CD4-positive, CD25-positive, alpha-beta regulatory T cell (primary cell): ENCODE results near the gene GSS. TPM values are rescaled to one million over a fixed set of nuclear protein-coding genes. Genes with fewer than 3 reads are reported as not detected.
"Not testable (repeated sequence)": the region's sequence is repeated elsewhere in the genome, so short reads cannot be mapped to it uniquely, and the experiment has no call there.

Source experiments
- ATAC-seq, 2 donors: fragments of 150-1000 bp; cut with Tn5 transposase; one replicate each; pipeline ENCODE4 v1.10.0; 2021; ENCODE audit warnings: low read depth in 2 of 2, moderate number of reproducible peaks in 2 of 2, moderate library complexity in 1 of 2
- DNase-seq, 3 donors: peaks; one replicate each; pipeline versions ENCODE4 v3.0.0 to v3.0.0-alpha.2; 2012 to 2022; ENCODE audit warnings: mixed read lengths in 1 of 3
- H3K27ac ChIP-seq: one replicate; pipeline ENCODE4 v1.7.0; 2013; ENCODE audit warnings: mild to moderate bottlenecking, low read length; ENCODE audit not compliant: insufficient read depth, poor library complexity, severe bottlenecking
- H3K27me3 ChIP-seq: one replicate; pipeline ENCODE4 v1.7.0; 2013; ENCODE audit warnings: low read length; ENCODE audit not compliant: control insufficient read depth, insufficient read depth
- H3K36me3 ChIP-seq: one replicate; pipeline ENCODE4 v1.7.0; 2013; ENCODE audit warnings: mild to moderate bottlenecking, low read length, moderate library complexity; ENCODE audit not compliant: control insufficient read depth, insufficient read depth
- H3K4me1 ChIP-seq: 2 replicates; pipeline ENCODE4 v1.7.0; 2013; ENCODE audit warnings: mild to moderate bottlenecking, low read length; ENCODE audit not compliant: insufficient read depth, control insufficient read depth, poor library complexity, severe bottlenecking
- H3K4me3 ChIP-seq: one replicate; pipeline ENCODE4 v1.7.0; 2013; ENCODE audit warnings: low read depth, mild to moderate bottlenecking, low read length, moderate library complexity
- H3K9me3 ChIP-seq, 2 experiments: 1 replicate in 1 of 2; 2 replicates in 1 of 2; pipeline ENCODE4 v1.7.0; 2013; ENCODE audit warnings: low read length in 2 of 2, mild to moderate bottlenecking in 1 of 2, moderate library complexity in 1 of 2; ENCODE audit not compliant: control insufficient read depth in 2 of 2
- H3K27ac Mint-ChIP-seq, 3 donors: one replicate each; pipeline ENCODE4 v1.8.0; 2020 to 2022; ENCODE audit warnings: mild to moderate bottlenecking in 3 of 3, mixed read lengths in 3 of 3, moderate library complexity in 2 of 3
- H3K27me3 Mint-ChIP-seq: one replicate; pipeline ENCODE4 v1.8.0; 2022; ENCODE audit warnings: mild to moderate bottlenecking, mixed read lengths
- H3K36me3 Mint-ChIP-seq: one replicate; pipeline ENCODE4 v1.8.0; 2020; ENCODE audit warnings: mixed read lengths
- H3K4me1 Mint-ChIP-seq, 4 donors: one replicate each; pipeline ENCODE4 v1.8.0; 2020 to 2022; ENCODE audit warnings: mixed read lengths in 4 of 4, mild to moderate bottlenecking in 1 of 4
- H3K4me3 Mint-ChIP-seq, 4 donors: one replicate each; pipeline ENCODE4 v1.8.0; 2020 to 2022; ENCODE audit warnings: mild to moderate bottlenecking in 4 of 4, mixed read lengths in 4 of 4, moderate library complexity in 3 of 4
- H3K9me3 Mint-ChIP-seq, 7 donors: one replicate each; pipeline ENCODE4 v1.8.0; 2020 to 2022; ENCODE audit warnings: mixed read lengths in 7 of 7, mild to moderate bottlenecking in 3 of 7, moderate library complexity in 2 of 7
- polyA plus RNA-seq, 4 donors: library from polyadenylated mRNA; unstranded; fragments of 300-500 nt; fragmentation: Illumina TruSeq; gene quantifications; one replicate each; pipeline ENCODE4 v1.2.3, GENCODE V29; 2021
- total RNA-seq: library from RNA; stranded (reverse); gene quantifications from one replicate; pipeline ENCODE4 v1.2.3, GENCODE V29; 2022

Gene GSS
- total and polyA plus RNA-seq, 5 donors from 2014 or later, result 26.0 to 33.0 (median 30.9) TPM

DNA sequence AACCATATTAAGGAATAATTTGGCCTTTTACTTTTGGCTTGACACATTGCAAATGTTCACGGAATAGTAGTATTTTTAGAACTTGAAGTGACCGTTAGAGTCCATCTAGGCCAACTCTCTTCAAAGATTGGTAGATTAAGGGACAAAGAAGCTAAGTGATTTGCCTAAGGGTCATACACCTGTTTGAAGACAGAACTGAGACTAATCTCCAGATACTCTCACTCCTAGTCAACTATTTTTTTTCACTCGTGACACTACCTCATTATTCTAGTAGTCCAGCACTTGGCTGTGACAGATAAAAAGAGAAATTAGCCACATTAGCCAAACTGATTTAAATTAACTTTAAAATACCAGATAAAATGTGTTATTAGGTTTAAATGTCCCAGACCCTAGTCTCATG lies 68.6 kb downstream of the GSS start:
- ATAC-seq (no peak), DNase-seq (no peak)
- Histone ChIP-seq H3K9me3 (no peaks in the 10 kb centered on the region), H3K27me3 (no peaks in the 10 kb centered on the region), H3K27ac (no peak overlapping the region), H3K36me3 (peaks cover 4% of the 10 kb centered on the region), H3K4me1 (no peaks in the 10 kb centered on the region), H3K4me3 (no peak overlapping the region)
- H3K27ac Mint-ChIP-seq, result no peak overlapping the region
- peaks cover 16% of the 10 kb centered on the region for H3K36me3 Mint-ChIP-seq
- no peak overlapping the region for H3K4me3 Mint-ChIP-seq
- no peaks in the 10 kb centered on the region for H3K9me3 Mint-ChIP-seq
- peaks cover 8 to 32% (median 23%) of the 10 kb centered on the region in 4 donors for H3K4me1 Mint-ChIP-seq
- no peaks in the 10 kb centered on the region for H3K27me3 Mint-ChIP-seq

DNA sequence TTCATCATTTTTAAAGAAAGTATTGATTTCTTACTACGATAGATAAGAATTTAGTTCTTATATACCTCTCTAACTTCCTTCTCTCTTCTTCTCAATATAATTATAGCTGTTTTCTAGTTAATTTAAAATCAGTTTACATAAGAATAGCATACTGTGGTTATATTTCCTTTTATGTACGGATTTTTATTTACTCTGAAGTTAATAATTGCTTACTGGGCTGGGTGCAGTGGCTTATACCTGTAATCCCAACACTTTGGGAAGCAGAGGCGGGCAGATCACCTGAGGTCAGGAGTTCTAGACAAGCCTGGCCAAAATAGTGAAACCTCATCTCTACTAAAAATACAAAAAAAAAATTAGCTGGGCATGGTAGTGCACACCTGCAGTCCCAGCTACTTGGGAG lies 69.5 kb downstream of the GSS start:
- ATAC-seq, result no peak
- Histone ChIP-seq H3K4me1 (no peaks in the 10 kb centered on the region), H3K27me3 (no peaks in the 10 kb centered on the region), H3K36me3 (peaks cover 4% of the 10 kb centered on the region), H3K9me3 (no peaks in the 10 kb centered on the region), H3K4me3 (no peak overlapping the region), H3K27ac (no peak overlapping the region)
- Mint-ChIP-seq H3K36me3 (peaks cover 16% of the 10 kb centered on the region), H3K27me3 (no peaks in the 10 kb centered on the region), H3K27ac (no peak overlapping the region), H3K4me1 (peaks cover 7 to 28% (median 15%) of the 10 kb centered on the region in 4 donors), H3K9me3 (no peaks in the 10 kb centered on the region), H3K4me3 (no peak overlapping the region)
- no peak for DNase-seq

DNA sequence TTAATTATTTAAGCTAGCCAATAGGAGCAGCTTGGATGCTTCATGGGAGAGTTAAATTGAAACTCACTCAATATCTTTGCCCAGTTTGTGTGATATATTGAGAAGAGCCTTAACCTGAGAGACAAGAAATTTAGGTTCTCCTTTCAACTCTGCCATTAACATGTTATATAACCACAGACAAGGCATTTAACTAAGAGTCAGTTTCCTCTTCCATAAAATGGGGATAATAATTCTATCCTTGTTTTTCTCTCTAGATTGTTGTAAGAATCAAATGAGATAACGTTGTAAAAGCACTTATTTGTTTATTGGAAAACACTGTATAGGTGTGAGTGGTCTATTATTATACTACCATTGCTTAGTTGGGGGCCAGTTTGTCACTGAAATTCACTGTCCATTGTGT lies 71.3 kb downstream of the GSS start:
- no peaks in the 10 kb centered on the region for H3K27me3 Mint-ChIP-seq

DNA sequence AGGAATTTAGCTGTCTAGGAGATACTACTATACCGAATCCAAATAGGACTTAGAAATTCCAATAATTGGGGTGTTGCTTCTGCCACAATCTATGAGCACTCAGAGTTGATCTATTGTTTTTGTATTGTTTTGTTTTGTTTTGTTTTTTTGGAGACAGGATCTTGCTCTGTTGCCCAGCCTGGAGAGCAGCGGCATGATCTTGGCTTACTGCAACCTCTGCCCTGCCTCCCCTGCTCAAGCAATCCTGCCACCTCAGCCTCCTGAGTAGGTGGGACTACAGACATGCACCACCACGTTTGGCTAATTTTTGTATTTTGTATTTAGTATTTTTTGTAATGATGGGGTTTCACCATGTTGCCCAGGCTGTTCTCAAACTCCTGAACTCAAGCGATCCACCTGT lies 71.8 kb downstream of the GSS start:
- no peak for ATAC-seq
- Histone ChIP-seq H3K36me3 (peaks cover 4% of the 10 kb centered on the region), H3K4me1 (no peaks in the 10 kb centered on the region), H3K9me3 (no peaks in the 10 kb centered on the region), H3K4me3 (no peak overlapping the region), H3K27me3 (no peaks in the 10 kb centered on the region), H3K27ac (no peak overlapping the region)
- Mint-ChIP-seq H3K36me3 (peaks cover 16% of the 10 kb centered on the region), H3K27ac (peak overlapping the region in 1 of 3 donors; percentile 26), H3K9me3 (no peaks in the 10 kb centered on the region), H3K4me3 (no peak overlapping the region), H3K27me3 (no peaks in the 10 kb centered on the region), H3K4me1 (peaks cover 5 to 18% (median 13%) of the 10 kb centered on the region in 4 donors)
- no peak for DNase-seq

More for the DNA sequence above, 71.3 kb downstream of the GSS start:
- Histone ChIP-seq H3K9me3 (no peaks in the 10 kb centered on the region), H3K4me3 (no peak overlapping the region), H3K4me1 (no peaks in the 10 kb centered on the region), H3K27ac (no peak overlapping the region), H3K36me3 (peaks cover 4% of the 10 kb centered on the region), H3K27me3 (no peaks in the 10 kb centered on the region)
- Mint-ChIP-seq H3K36me3 (peaks cover 16% of the 10 kb centered on the region), H3K4me3 (no peak overlapping the region), H3K9me3 (no peaks in the 10 kb centered on the region), H3K4me1 (peaks cover 5 to 18% (median 10%) of the 10 kb centered on the region in 4 donors), H3K27ac (peak overlapping the region in 1 of 3 donors; percentile 26)
- ATAC-seq (no peak), DNase-seq (no peak)

DNA sequence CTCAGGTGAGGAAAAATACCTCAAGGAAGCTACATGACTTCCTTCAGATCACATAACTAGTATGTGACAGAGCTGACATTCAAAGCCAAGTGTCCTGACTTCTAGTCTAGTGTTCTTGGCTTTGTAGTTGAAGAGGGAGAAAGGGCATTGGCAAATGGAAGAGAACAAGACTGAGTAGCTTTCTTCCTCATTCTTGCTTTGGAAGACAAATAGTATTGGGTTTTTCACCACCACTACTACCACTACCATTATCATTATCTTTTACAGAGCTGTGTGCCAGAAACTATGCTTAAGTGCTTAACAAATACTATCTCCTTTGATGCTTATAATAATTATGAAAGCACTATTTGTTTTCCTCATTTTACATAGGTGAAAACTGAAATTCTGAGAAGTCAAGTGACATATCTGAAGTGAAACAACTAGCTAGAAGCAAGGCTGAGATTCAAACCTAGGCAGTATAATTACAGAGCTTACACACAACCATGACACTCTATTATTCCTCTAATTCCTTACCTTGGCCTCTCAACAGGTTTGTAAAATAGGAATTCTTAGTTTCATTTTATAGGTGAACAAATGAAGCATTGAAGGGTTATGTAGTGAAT lies 72.4 kb downstream of the GSS start:
- DNase-seq (peak in 1 of 3 donors; percentile 50), ATAC-seq (no peak)
- Histone ChIP-seq H3K9me3 (no peaks in the 10 kb centered on the region), H3K36me3 (peaks cover 4% of the 10 kb centered on the region), H3K4me1 (no peaks in the 10 kb centered on the region), H3K4me3 (no peak overlapping the region), H3K27me3 (no peaks in the 10 kb centered on the region), H3K27ac (no peak overlapping the region)
- H3K27me3 Mint-ChIP-seq, result no peaks in the 10 kb centered on the region
- H3K4me3 Mint-ChIP-seq, result no peak overlapping the region
- peaks cover 11% of the 10 kb centered on the region for H3K36me3 Mint-ChIP-seq
- H3K4me1 Mint-ChIP-seq, result peaks cover 8 to 23% (median 14%) of the 10 kb centered on the region in 4 donors
- H3K27ac Mint-ChIP-seq, result no peak overlapping the region
- H3K9me3 Mint-ChIP-seq, result no peaks in the 10 kb centered on the region

DNA sequence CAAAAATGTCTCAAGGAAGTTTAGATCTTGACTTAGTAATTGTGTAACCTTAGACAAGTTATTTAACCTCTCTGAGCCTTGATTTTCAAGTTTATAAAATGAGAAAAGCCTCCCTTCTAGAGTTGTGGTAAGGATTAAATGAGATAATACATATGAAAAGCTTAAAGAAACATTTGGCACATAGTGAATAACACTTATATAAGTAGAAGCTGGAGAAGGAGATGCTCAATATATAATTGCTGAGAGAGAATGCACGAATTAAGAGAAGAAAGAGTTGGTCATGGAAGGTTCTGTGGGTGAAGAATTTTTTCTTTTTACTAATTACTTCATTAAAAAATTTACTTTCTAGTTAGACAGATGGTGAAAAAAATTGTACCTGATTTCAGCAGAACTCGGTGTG lies 73.9 kb downstream of the GSS start:
- peak overlapping the region in 2 of 3 donors; percentile 18 to 50 for H3K27ac Mint-ChIP-seq
- Histone ChIP-seq H3K4me3 (no peak overlapping the region), H3K36me3 (peaks cover 4% of the 10 kb centered on the region), H3K27ac (no peak overlapping the region), H3K9me3 (no peaks in the 10 kb centered on the region), H3K27me3 (no peaks in the 10 kb centered on the region), H3K4me1 (peaks cover 6% of the 10 kb centered on the region)
- DNase-seq (no peak), ATAC-seq (no peak)
- peak overlapping the region in 2 of 4 donors; percentile 71 to 73 for H3K4me3 Mint-ChIP-seq
- peaks cover 9 to 31% (median 21%) of the 10 kb centered on the region in 4 donors for H3K4me1 Mint-ChIP-seq
- no peaks in the 10 kb centered on the region for H3K9me3 Mint-ChIP-seq
- peaks cover 9% of the 10 kb centered on the region for H3K36me3 Mint-ChIP-seq
- H3K27me3 Mint-ChIP-seq, result no peaks in the 10 kb centered on the region

GRCh38 chr20:34880971-34881370 lies 74.6 kb downstream of the GSS start:
- H3K27me3 ChIP-seq, ATAC-seq, H3K27ac Mint-ChIP-seq, H3K9me3 Mint-ChIP-seq, H3K36me3 Mint-ChIP-seq, H3K4me3 ChIP-seq, H3K27me3 Mint-ChIP-seq, DNase-seq, H3K4me1 ChIP-seq, H3K27ac ChIP-seq, H3K9me3 ChIP-seq, H3K36me3 ChIP-seq: not testable (repeated sequence)
- peaks cover 9 to 31% (median 24%) of the 10 kb centered on the region in 4 donors for H3K4me1 Mint-ChIP-seq
- peak overlapping the region in 1 of 4 donors; percentile 71 for H3K4me3 Mint-ChIP-seq

- H3K27ac ChIP-seq, result no peak overlapping the region
- no peak overlapping the region for H3K4me3 ChIP-seq
- Mint-ChIP-seq H3K9me3 (no peaks in the 10 kb centered on the region), H3K4me3 (peak overlapping the region in 1 of 4 donors; percentile 60), H3K27me3 (no peaks in the 10 kb centered on the region), H3K36me3 (peaks cover 9% of the 10 kb centered on the region), H3K4me1 (peaks cover 9 to 37% (median 29%) of the 10 kb centered on the region in 4 donors), H3K27ac (peak overlapping the region in 2 of 3 donors; percentile 49 to 62)
- no peak for DNase-seq
- no peaks in the 10 kb centered on the region for H3K27me3 ChIP-seq
- H3K9me3 ChIP-seq, result no peaks in the 10 kb centered on the region
- H3K36me3 ChIP-seq, result peaks cover 4% of the 10 kb centered on the region
- no peak for ATAC-seq
- peaks cover 13% of the 10 kb centered on the region for H3K4me1 ChIP-seq
Observed at GRCh38 chr20:34880215-34880850, 75.3 kb downstream of the GSS start.
